DMS79 treated with DMSO at 0.1 percent for 48 hours (cell line): ENCODE data around the gene IKZF2.

Experiments used
- DNase-seq: peaks from one replicate; lab custom pipeline; 2025; lab: John Stamatoyannopoulos, UW

Gene IKZF2

DNA sequence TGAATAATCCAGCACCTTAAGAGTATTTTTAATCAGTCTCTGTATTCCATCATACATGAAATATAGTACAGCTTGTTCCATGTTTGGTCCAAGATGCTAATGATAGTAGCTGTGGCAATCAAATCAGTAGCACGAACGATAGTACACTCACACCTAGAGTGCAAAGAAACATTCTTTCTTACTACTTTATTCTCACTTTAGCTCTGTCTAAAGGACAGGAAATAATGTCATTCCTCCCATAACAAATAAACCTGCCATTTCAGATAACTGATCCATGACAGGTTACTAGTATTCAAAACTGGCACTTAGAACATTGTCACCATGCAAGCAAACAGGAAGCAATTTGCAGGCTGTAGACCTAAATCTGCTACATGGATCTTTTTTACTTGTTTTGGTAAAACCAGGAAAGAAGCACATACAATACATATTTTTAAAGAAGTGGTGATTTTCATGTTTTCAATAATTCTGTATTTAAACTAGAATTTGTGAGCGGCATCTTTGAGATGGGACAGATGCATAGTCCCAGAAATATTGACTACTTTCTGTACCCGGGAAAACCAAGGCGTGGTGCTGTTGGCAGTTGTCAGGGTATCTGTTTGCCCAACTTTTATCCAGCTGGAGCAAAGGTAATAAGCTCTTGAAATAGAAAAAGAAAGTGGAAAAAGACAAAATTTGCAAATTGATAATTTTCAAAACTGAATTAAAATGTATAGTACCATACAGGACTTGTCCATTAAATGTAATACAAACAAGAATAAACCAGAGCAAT, 49.5 kb downstream of the IKZF2 start:
- DNase-seq = no peak

GRCh38 chr2:213101109-213101508, 50.3 kb downstream of the IKZF2 start:
- DNase-seq = no peak

DNA sequence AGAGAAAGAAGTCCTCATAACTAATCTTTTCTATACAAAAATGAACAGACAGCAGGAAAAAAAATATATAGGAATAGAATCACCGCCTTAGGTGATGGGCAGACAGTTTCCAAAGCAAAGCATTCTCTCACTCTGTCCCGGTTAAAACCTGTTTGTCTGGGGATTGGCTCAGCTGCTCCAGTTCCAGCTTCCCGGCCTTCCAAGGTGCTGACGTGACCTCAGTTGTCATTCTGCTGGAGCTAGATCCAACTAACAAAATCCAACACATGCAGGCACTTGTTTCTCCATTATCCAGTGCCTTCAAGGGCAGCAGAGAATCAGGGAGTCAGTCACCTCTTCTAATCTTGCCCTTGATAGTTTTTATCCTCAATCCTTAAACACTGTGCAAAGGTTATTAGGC, 52.8 kb downstream of the IKZF2 start:
- no peak for DNase-seq

- no peak for DNase-seq
Observed at GRCh38 chr2:213091765-213092164, 59.6 kb downstream of the IKZF2 start.

- no peak for DNase-seq
Observed at GRCh38 chr2:213090772-213091171, 60.6 kb downstream of the IKZF2 start.

DNA sequence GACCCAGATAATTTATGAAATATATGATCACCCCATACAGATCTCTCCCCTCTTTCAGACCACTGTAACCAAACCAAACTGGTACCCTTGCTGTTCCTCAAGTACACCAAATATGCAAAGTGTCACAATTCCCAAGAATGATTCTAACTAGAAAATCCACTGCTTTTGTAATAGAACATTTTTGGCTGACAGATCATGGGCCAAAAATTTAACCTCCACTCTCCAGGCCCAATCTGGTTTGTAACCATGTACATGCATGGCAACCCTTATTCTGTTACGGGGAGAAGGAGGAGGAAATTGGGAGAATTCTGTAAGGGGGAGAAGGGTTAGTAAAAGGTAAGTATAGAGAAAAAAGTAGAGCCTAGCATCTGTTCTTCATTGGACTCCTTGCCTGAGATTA, 62.0 kb downstream of the IKZF2 start:
- no peak for DNase-seq

DNA sequence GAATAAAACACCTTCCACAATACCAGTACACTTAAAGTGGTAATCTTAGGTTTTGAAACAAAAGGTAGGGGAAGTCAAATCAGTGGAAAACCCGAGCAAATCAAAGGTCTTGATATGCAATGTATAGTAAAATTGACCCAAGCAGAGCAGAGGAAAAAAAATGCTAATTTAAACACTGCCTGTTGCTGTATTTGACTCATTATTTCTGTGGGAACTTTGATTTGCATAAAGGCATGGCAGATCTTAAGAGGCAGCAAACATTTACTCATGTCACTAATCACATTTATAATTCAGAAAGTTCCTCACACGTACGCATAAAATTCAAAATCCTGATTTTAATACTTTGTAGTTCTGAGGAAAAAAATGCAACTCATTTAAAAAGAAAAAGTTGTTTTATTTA, 64.4 kb downstream of the IKZF2 start:
- no peak for DNase-seq

DNA sequence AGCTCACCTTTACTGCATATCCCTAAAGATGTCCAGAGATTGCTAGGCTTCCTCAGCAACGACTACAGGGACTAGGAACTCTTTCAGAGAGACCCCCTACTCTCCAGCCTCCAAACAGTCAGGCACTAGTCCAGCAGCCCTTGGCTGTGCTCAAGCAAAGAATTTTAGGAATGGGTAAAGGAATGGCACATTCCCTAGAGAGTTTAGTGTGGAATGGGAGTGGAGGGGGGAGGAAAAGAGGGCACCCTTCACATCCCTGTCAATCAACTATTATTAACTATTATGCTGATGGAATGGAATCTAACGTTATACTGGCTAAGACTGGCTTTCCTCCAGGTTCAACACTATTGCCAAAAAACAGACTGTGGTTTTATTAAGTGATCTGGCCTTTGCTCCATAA, 64.8 kb downstream of the IKZF2 start:
- no peak for DNase-seq

- no peak for DNase-seq
Observed at GRCh38 chr2:213086050-213086449, 65.4 kb downstream of the IKZF2 start.

DNA sequence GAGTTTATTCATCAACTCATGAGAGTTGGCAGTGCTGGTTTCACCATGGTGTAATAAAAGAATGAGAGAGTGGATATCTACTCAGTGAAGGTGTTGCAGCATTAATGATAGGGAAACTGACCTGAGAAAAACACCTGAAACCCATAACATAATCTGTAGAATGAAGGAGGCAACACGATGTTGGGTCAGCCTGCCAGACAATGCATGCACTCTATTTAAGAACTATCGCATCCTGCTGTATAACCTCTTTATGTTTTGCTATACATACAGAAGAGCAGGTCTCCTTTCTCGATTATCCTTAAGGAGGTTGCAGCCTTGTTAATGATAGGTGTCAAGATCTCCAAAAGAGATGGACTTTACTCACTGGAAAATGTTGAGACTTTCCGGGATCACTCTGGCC, 65.9 kb downstream of the IKZF2 start:
- no peak for DNase-seq

DNA sequence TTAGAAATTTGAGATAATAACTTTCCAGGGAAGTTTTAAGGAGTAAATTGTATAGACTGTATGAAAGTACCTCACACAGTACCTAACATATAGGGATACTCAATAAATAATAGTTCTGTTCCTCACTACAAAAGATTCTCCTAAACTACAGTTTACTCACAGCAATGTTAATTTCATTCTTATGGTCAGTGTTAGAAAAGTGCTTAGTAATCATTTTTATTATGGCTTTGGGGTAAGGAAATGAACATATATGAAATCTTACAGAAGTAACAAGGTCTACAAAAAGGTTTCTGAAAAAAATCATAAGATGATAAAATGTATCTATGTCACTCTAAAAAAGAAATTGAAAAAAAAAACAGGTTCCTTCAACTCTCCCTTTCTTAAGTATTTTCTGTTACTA, 67.2 kb downstream of the IKZF2 start:
- no peak for DNase-seq

DNA sequence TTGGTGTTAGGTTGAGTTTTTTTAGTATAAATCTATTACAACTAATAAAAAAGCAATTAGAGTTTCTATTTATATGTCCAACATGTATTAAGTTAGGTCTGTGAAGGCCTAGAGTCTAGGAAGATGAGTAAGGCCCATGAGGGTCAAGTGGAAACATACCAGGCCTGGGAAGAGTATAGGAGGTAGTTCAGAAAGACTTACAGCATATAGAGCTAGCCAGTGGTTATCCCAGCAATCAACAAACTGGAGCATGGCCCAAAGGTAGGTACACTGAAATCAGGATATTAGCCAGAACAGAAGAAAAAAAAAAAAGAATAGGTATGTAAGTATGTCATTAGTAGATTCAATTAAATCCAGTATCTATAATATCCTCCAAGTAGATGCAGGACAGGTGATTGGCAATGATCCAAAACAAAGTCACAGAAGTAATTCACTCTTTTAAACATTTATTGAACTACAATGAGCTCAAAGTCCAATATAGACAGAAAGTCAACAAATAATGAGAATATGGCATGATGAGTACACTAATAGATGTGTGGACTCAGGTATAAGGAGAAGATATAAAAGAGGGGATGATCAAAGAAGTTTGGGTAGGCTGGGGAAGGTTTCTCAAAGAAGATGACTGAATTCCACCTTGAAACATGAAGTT, 70.3 kb downstream of the IKZF2 start:
- DNase-seq = no peak

GRCh38 chr2:213079756-213080155, 71.7 kb downstream of the IKZF2 start:
- DNase-seq = no peak

GRCh38 chr2:213078686-213079085, 72.7 kb downstream of the IKZF2 start:
- DNase-seq = no peak

- no peak for DNase-seq
Observed at GRCh38 chr2:213069531-213069930, 81.9 kb downstream of the IKZF2 start.

DNA sequence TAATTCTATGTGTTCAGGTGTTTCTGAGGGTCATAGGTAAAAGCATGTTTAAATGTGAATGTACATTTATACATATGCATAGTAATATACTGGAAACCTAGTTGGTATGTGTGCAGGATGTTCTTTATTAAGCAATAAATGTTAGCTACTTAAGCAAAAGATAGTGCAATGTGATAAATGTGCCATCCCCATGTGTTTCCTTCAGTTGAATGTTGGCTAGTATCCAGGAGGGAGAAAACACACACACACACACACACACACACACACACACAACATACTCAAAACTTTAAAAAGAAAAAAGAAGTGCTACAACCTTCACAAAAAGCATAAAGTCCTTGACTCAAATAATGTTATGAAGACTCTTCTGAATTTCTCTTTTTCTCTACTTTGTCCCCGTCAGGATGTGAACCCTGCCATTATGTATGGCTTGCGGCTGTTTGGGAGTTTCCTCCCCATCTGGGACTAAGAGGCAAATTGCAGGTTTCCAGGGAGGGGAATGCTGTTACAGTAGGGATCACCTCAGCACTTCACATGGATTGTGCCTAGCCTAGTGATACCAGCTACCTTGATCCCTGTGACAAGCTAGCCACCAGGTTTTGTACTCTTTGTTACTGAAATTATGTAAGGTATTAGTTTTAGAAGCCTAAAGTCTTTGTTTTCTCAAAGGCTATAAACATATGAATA, 82.6 kb downstream of the IKZF2 start:
- DNase-seq = no peak

DNA sequence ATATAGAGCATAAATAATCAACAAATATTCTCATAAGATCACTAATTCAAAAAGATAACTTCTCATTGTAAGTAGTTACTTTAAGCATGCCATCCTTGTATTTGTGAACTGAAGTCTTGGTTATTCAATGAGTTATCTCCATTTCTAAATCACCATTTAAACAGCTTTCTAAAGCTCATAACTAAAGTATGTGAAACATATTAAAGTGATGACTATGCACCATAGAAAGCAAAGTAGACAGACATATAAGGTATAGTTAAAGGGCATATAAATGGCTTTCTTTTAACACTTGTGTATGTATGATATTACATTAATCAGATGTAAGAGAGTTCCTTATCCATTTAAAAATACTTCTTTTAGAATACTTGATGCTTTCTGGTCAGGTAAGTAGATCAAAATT, 83.5 kb downstream of the IKZF2 start:
- DNase-seq = no peak

DNA sequence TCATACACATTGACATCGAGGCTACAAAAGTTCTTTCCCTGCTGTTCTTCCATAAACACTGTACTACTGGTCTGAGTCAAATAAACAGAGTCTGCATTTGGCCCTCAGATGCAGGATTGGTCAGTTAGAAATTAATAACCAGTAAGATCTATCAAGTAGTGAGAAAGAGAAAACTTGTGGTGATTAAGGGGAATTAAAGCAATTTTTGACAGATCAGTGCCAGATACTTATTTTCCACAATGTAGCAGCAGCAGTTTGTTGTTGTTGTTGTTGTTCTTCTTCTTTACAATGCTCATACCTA, 85.0 kb downstream of the IKZF2 start:
- DNase-seq = no peak

DNA sequence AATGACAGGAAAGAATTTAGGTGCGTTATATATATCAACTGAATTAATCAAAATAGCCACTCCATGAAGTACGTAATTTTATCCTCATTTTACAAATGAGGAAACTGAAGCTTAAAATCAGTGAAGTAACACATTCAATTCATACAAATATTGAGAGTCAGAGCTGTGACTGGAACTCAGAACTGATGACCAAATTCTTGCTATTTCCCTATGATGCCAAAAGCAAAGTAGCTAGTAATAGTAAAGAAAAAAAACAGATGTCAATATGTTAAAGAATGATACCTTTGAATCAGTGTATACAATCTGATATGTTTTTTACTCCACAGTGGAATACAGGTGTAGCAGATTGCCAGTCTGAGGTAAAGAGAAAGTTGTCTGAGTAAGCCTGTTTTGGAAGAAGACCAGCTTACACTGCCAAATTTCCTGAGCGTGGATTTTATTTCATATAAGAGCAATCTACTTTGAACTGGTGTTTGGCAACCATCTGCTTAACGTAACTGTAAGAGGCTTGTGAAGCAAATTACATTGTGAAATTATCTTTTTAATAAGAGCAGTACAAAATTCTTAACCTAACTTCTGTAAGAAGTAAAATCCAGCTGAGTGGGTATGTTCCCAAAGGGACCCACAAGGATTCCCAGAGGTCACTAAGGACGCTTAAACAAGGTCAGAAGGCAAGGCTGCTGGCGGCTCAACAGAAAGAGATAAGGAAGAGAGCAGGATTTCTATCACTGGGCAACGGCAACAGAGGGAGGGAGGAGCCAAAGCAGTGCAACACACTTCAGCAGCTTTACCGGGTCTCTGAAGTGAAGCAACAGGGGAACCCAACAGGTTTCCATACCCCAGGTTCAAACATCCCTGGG, 85.6 kb downstream of the IKZF2 start:
- DNase-seq = no peak

DNA sequence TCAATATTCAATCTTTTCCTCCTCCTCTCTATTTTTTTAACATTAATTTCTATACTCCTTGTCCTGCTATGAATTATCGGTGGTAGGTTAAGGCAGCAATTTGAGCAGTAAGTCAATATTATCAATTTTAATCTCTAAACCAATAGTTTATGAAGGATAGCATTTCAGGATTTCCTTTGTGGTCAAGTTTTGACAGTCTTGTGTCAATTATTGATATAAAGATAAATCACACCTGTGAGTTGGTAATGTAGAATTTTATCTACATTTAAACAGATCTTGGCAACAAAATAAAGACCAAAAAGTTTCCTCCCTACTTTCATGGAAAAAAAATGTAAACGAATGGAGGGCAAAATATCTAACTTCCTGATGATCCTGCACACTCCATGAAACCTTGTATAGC, 87.3 kb downstream of the IKZF2 start:
- DNase-seq = no peak

GRCh38 chr2:213057977-213058376, 93.4 kb downstream of the IKZF2 start:
- DNase-seq = no peak

DNA sequence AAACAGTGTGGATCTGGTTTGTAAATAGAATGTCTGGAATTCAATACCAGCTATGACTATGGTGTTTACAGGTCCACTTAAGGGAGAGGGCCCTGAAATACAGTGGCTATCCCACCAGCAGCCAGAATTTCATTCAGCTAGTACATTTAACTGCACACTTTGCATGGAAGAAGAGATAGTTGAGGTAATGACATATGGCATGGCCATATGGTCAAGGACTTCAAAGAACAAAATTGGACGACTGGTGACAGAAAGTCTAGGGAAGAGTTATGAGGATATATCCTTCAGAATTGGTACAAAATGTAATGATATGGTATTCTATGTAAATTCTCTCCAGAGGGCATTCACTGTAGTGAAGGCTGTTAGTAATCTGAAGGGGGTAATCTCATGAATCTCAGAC, 105.0 kb downstream of the IKZF2 start:
- DNase-seq = no peak

- no peak for DNase-seq
Observed at GRCh38 chr2:213043566-213043965, 107.8 kb downstream of the IKZF2 start.
